Panc1 (cell line): ENCODE measurements around the gene SRP68. TPM values are rescaled to one million over a fixed set of nuclear protein-coding genes. Genes with fewer than 3 reads are reported as not detected.
A peak's percentile ranks its signal among the peaks of the same experiment; 100 is the strongest.

Source experiments
- ATAC-seq: fragments of 200-7000 bp; cut with Tn5 transposase; 2 replicates; pipeline ENCODE4 v1.9.1; 2020; ENCODE audit warnings: mild to moderate bottlenecking, moderate library complexity
- BruUV-seq: library from RNA; stranded (reverse); fragments of 400-500 nt; replicated peaks from 2 replicates; lab custom pipeline; 2021; lab: Mats Ljungman, UMichigan
- CTCF ChIA-PET: fragments of 300-600 bp; sonication (Branson Sonifier 250); formaldehyde crosslinking; loops from one replicate; lab custom pipeline; 2022; ENCODE audit warnings: antibody characterized with exemption; lab: Charles Lee
- POLR2A ChIA-PET: fragments of 300-600 bp; sonication (Branson Sonifier 250); formaldehyde crosslinking; loops from one replicate; lab custom pipeline; 2022; ENCODE audit warnings: antibody characterized with exemption; lab: Charles Lee
- DNase-seq: peaks from one replicate; pipeline ENCODE4 v3.0.0-alpha.2; 2010; ENCODE audit warnings: low read depth, low spot score
- H3K27ac ChIP-seq: 2 replicates; pipeline ENCODE4 v1.5.1; 2011; ENCODE audit warnings: mild to moderate bottlenecking, low read length, inconsistent platforms
- H3K27me3 ChIP-seq: fragments of 200-500 bp; sonication (Bioruptor generic); 2 replicates; pipeline ENCODE4 v1.6.0; 2014; ENCODE audit warnings: low read length, inconsistent platforms; ENCODE audit not compliant: control insufficient read depth, insufficient read depth
- H3K36me3 ChIP-seq: fragments of 200-500 bp; sonication (Bioruptor generic); 2 replicates; pipeline ENCODE4 v1.5.1; 2014; ENCODE audit warnings: inconsistent platforms, mild to moderate bottlenecking, low read length, moderate library complexity; ENCODE audit not compliant: control insufficient read depth, insufficient read depth
- H3K4me1 ChIP-seq: 2 replicates; pipeline ENCODE4 v1.5.1; 2011; ENCODE audit warnings: inconsistent platforms, mild to moderate bottlenecking, low read length, moderate library complexity; ENCODE audit not compliant: control insufficient read depth, insufficient read depth
- H3K4me3 ChIP-seq, 2 experiments: 2 replicates each; pipeline ENCODE4 v1.5.1; 2011 to 2012; ENCODE audit warnings: low read depth in 2 of 2, low read length in 2 of 2, mild to moderate bottlenecking in 2 of 2, inconsistent platforms in 1 of 2, moderate library complexity in 1 of 2
- H3K9me3 ChIP-seq: fragments of 200-500 bp; sonication (Bioruptor generic); 2 replicates; pipeline ENCODE4 v1.5.1; 2014; ENCODE audit warnings: low read depth, mild to moderate bottlenecking, inconsistent platforms, low read length, moderate library complexity; ENCODE audit not compliant: control insufficient read depth, insufficient read depth
- POLR2AphosphoS5 ChIP-seq: IDR thresholded peaks from 2 replicates; pipeline ENCODE4 v1.6.1; 2012; ENCODE audit warnings: mild to moderate bottlenecking, low read depth, low read length, moderate library complexity
- SIN3A ChIP-seq: IDR thresholded peaks from 2 replicates; pipeline ENCODE4 v1.6.1; 2012; ENCODE audit warnings: low read depth, mild to moderate bottlenecking, low read length, moderate library complexity, borderline replicate concordance; ENCODE audit not compliant: insufficient read depth
- TCF7L2 ChIP-seq: IDR thresholded peaks from 2 replicates; pipeline ENCODE4 v1.6.1; 2011; ENCODE audit warnings: mild to moderate bottlenecking, low read depth, low read length, inconsistent platforms
- in situ Hi-C: cut with HindIII; loops from 2 replicates; pipeline ENCODE4 v1.10.0; 2016; ENCODE audit warnings: low sequenced_read_pairs, low pct_unique_long_range_greater_than_20kb
- intact Hi-C: fragments of 100-400 bp; cut with micrococcal nuclease; formaldehyde crosslinking; loops from one replicate; pipeline ENCODE4 v1.10.0; 2022; ENCODE audit not compliant: unreplicated experiment
- total RNA-seq: library from RNA; stranded (reverse); gene quantifications from one replicate; pipeline ENCODE4 v1.2.1, GENCODE V29; 2021; ENCODE audit not compliant: unreplicated experiment
- TF ChIP-seq, protein P1 (sequence below): fragments of 450-650 bp; IDR thresholded peaks from 2 replicates; pipeline ENCODE4 v1.5.1; 2017; ENCODE audit warnings: mild to moderate bottlenecking
- TF ChIP-seq, protein P2 (sequence below), 2 experiments: IDR thresholded peaks; 2 replicates each; pipeline ENCODE4 v1.6.1; 2011 to 2012; ENCODE audit warnings: low read depth in 2 of 2, control low read depth in 1 of 2, low read length in 1 of 2, mild to moderate bottlenecking in 1 of 2, moderate library complexity in 1 of 2; ENCODE audit not compliant: insufficient read depth in 1 of 2

Gene SRP68
- total RNA-seq, 1 experiment from 2014 or later = 100 TPM

DNA sequence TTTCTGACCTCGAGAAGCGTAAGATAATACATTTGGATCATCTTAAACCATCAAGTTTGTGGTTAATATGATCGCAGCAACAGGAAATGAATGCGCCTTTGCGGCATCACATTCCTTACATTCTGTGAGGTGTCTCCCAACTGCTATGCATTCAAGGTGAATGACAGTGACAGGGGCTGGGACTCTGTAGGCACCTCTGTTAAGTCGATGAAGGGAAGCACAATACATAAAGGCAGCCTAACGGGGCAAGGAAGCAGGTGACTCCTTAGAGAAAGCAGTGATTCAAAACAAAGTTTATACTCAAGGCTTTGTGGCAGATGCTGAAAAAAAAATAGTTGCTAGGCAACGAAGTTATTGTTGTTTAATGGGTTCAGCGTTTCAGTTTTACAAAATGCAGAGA is 23.6 kb downstream of the SRP68 start:
- in situ Hi-C loops = no loop called here
- TF ChIP-seq, protein P1, sequence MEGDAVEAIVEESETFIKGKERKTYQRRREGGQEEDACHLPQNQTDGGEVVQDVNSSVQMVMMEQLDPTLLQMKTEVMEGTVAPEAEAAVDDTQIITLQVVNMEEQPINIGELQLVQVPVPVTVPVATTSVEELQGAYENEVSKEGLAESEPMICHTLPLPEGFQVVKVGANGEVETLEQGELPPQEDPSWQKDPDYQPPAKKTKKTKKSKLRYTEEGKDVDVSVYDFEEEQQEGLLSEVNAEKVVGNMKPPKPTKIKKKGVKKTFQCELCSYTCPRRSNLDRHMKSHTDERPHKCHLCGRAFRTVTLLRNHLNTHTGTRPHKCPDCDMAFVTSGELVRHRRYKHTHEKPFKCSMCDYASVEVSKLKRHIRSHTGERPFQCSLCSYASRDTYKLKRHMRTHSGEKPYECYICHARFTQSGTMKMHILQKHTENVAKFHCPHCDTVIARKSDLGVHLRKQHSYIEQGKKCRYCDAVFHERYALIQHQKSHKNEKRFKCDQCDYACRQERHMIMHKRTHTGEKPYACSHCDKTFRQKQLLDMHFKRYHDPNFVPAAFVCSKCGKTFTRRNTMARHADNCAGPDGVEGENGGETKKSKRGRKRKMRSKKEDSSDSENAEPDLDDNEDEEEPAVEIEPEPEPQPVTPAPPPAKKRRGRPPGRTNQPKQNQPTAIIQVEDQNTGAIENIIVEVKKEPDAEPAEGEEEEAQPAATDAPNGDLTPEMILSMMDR = no peak
- TF ChIP-seq SIN3A (no peak), TCF7L2 (no peak), POLR2AphosphoS5 (no peak)
- TF ChIP-seq, protein P2, sequence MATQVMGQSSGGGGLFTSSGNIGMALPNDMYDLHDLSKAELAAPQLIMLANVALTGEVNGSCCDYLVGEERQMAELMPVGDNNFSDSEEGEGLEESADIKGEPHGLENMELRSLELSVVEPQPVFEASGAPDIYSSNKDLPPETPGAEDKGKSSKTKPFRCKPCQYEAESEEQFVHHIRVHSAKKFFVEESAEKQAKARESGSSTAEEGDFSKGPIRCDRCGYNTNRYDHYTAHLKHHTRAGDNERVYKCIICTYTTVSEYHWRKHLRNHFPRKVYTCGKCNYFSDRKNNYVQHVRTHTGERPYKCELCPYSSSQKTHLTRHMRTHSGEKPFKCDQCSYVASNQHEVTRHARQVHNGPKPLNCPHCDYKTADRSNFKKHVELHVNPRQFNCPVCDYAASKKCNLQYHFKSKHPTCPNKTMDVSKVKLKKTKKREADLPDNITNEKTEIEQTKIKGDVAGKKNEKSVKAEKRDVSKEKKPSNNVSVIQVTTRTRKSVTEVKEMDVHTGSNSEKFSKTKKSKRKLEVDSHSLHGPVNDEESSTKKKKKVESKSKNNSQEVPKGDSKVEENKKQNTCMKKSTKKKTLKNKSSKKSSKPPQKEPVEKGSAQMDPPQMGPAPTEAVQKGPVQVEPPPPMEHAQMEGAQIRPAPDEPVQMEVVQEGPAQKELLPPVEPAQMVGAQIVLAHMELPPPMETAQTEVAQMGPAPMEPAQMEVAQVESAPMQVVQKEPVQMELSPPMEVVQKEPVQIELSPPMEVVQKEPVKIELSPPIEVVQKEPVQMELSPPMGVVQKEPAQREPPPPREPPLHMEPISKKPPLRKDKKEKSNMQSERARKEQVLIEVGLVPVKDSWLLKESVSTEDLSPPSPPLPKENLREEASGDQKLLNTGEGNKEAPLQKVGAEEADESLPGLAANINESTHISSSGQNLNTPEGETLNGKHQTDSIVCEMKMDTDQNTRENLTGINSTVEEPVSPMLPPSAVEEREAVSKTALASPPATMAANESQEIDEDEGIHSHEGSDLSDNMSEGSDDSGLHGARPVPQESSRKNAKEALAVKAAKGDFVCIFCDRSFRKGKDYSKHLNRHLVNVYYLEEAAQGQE (IDR thresholded peaks at IDR 0.05; ENCODE audit: insufficient read depth in 1 of 2, low read depth in 2 of 2, low read length in 1 of 2) = no peak

DNA sequence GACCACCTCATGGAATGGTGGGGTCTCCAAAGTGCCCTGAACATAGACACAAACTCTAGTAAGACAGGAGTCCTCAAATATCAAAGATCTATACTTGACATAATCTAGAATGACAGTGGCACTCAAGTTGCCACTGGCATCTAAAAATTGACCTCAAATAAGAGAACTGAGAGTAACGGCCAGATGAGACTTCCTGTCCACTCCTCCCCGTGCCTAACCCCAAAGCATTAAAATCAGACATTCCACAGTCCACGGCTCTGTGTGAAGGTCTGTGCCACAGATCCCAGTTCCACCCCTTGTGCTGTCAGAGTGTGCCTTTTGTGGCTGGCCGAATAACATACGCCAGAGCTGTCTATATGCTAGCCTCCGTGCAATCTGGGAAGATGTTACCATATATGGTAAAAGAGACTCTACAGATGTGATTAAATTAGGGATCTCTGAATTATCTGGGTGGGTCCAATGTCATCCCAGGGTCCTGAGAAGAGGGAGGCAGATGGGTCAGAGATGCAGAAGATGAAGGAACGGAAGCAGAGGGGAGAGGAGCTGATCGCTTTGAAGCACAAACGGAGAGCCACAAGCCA is 24.2 kb downstream of the SRP68 start:
- intact Hi-C loops = no loop called here
- no peak overlapping the region for H3K4me3 ChIP-seq
- in situ Hi-C loops = no loop called here
- H3K4me1 ChIP-seq = no peaks in the 10 kb centered on the region
- TF ChIP-seq TCF7L2 (no peak), SIN3A (no peak), POLR2AphosphoS5 (no peak)
- TF ChIP-seq, protein P1 = no peak
- TF ChIP-seq, protein P2 (IDR thresholded peaks at IDR 0.05; ENCODE audit: insufficient read depth in 1 of 2, low read depth in 2 of 2, low read length in 1 of 2) = no peak
- no peaks in the 10 kb centered on the region for H3K27me3 ChIP-seq
- POLR2A ChIA-PET = interaction anchor here (0.5 kb wide), 1 partner anchor 322 kb away, joined by 3 read pairs; no protein-coding TSS in a partner anchor
- H3K27ac ChIP-seq = no peak overlapping the region
- peaks cover 25% of the 10 kb centered on the region for H3K36me3 ChIP-seq
- ATAC-seq = no peak
- CTCF ChIA-PET = no interaction called here
- DNase-seq = no peak
- no TSS peak for BruUV-seq
- H3K9me3 ChIP-seq = no peaks in the 10 kb centered on the region

More for the DNA sequence above, 23.6 kb downstream of the SRP68 start:
- BruUV-seq = no TSS peak
- Histone ChIP-seq H3K4me1 (no peaks in the 10 kb centered on the region), H3K36me3 (peaks cover 20% of the 10 kb centered on the region; the same call in 1 of the 2 replicates), H3K4me3 (no peak overlapping the region), H3K9me3 (no peaks in the 10 kb centered on the region), H3K27ac (no peak overlapping the region), H3K27me3 (no peaks in the 10 kb centered on the region)
- DNase-seq = no peak
- POLR2A ChIA-PET = interaction anchor here (0.5 kb wide), 1 partner anchor 322 kb away, joined by 3 read pairs; no protein-coding TSS in a partner anchor
- intact Hi-C loops = no loop called here
- CTCF ChIA-PET = no interaction called here
- 0 out of 2 replicates have a peak, but pooled peaks have one; percentile 55 for ATAC-seq
